ENCODE data around the gene DGKD. TPM values are rescaled to one million over a fixed set of nuclear protein-coding genes. Genes with fewer than 3 reads are reported as not detected.

The DGKD gene
- total and polyA plus RNA-seq, 10 of the 15 experiments (the other 5 are each of a cell fraction or from before 2014, with no cell fraction given) = 2.7 to 81.9 (median 27.0) TPM

DNA sequence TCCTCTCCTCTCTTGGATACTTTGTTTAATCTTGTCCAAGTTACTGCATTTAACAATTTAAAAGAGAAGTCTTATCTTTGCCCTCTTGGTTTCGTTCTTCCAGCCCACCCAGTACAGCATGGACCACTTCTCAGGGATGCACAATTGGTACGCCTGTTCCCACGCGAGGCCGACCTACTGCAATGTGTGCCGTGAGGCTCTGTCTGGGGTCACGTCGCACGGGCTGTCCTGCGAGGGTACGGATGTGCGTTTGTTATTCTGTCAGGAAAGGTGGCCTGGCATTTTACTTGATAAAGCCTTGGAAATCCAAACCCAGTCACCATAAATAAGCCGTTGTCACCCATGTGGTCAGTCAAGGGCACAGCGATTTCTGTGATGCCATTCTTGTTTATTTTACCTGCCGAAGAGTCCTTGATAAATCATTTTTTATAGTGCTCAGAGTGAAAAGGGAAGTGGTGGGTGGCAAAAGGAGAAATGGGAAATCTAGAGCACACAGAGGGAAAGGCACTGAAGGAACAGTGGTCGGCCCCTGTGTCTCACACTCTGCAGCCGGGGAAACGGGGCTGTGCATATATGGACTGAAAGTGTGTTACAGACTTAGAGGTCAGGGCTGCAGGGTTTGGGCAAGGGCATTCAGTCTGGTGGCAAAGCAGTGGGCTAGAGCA lies 80.5 kb downstream of the DGKD start:
- H2AFZ ChIP-seq (ENCODE audit: control insufficient read depth, low read depth, low read length) = no peak overlapping the region
- no peak overlapping the region for H3K27ac ChIP-seq (ENCODE audit: control insufficient read depth, insufficient read depth)
- BruUV-seq (replicated peaks) = no TSS peak
- H3K9ac ChIP-seq (ENCODE audit: control insufficient read depth, insufficient read depth, low read length) = no peak overlapping the region
- FAIRE-seq = no peak
- SMC1A ChIA-PET (ENCODE audit: uncharacterized antibody, unreplicated experiment) = interaction anchor here (0.7 to 4.1 kb wide), 5 partner anchors 9 to 30 kb away, joined by 3 to 14 read pairs (median 6); no protein-coding TSS in a partner anchor
- no peak for DNase-seq (ENCODE audit: low read depth, low spot score)
- no peaks in the 10 kb centered on the region for H3K79me2 ChIP-seq (ENCODE audit: control insufficient read depth, insufficient read depth, low read length)
- H3K4me2 ChIP-seq (ENCODE audit: control insufficient read depth, insufficient read depth) = no peak overlapping the region
- H3K27me3 ChIP-seq (replicated peaks in 1 of 2; ENCODE audit: control insufficient read depth in 2 of 2, insufficient read depth in 2 of 2, low read length in 1 of 2) = no peaks in the 10 kb centered on the region
- 83% methylated on average over 18 of the region's 18 CpGs for WGBS (ENCODE audit: insufficient coverage, insufficient replicate concordance, low lambda C conversion rate, missing lambda C conversion rate)
- H3K9me3 ChIP-seq (replicated peaks; ENCODE audit: control insufficient read depth, insufficient read depth, low read length) = no peaks in the 10 kb centered on the region
- POLR2A ChIA-PET = no interaction called here
- RAD21 ChIA-PET (ENCODE audit: unreplicated experiment) = interaction anchor here (1.0 to 1.3 kb wide), 2 partner anchors 9 to 78 kb away, joined by 3 to 5 read pairs; no protein-coding TSS in a partner anchor
- CTCF ChIA-PET = interaction anchor here (0.7 to 1.7 kb wide), 4 partner anchors 8 to 276 kb away, joined by 3 to 10 read pairs (median 4); no protein-coding TSS in a partner anchor
- in situ Hi-C loops (cut with MboI) = no loop called here
- H3K4me1 ChIP-seq (ENCODE audit: control insufficient read depth, insufficient read depth, low read length) = peaks cover 5% of the 10 kb centered on the region
- no peaks in the 10 kb centered on the region; the same call in 1 of the 2 replicates for H4K20me1 ChIP-seq (ENCODE audit: control insufficient read depth, insufficient read depth)
- no peak for ATAC-seq
- TF ChIP-seq TCF3 (IDR thresholded peaks at IDR 0.05; ENCODE audit: borderline replicate concordance, insufficient read depth, low read depth, low read length) (no peak), ATF7 (IDR thresholded peaks at IDR 0.05; ENCODE audit: low read depth) (no peak), NFXL1 (IDR thresholded peaks at IDR 0.05; ENCODE audit: borderline replicate concordance) (no peak), SRF (IDR thresholded peaks at IDR 0.05; ENCODE audit: low read depth in 2 of 2, low read length in 2 of 2) (0 out of 4 replicates have a peak, but pooled peaks of 1 of the 2 experiments have one; percentile 16), SPI1 (IDR thresholded peaks at IDR 0.05; ENCODE audit: borderline replicate concordance, insufficient read depth, low read depth, low read length) (peak; percentile 59; the same call in 1 of the 2 replicates)
- no peak overlapping the region for H3K4me3 ChIP-seq
- H3K36me3 ChIP-seq (ENCODE audit: control insufficient read depth in 2 of 2, insufficient read depth in 2 of 2, low read length in 1 of 2) = peaks cover 26 to 37% of the 10 kb centered on the region in 2 experiments
- intact Hi-C loops (cut with micrococcal nuclease; ENCODE audit: unreplicated experiment) = no loop called here
